B cell (primary cell): ENCODE measurements around the gene AK1. TPM values are rescaled to one million over a fixed set of nuclear protein-coding genes. Genes with fewer than 3 reads are reported as not detected.

Source experiments
- ATAC-seq: fragments of 200-7000 bp; cut with Tn5 transposase; one replicate; pipeline ENCODE4 v1.10.0; 2021; ENCODE audit warnings: low read depth, mild to moderate bottlenecking, moderate number of reproducible peaks, moderate library complexity
- CTCF ChIA-PET: fragments of 350-600 bp; sonication (Branson Sonifier 250); formaldehyde crosslinking; loops from one replicate; lab custom pipeline; 2021; ENCODE audit warnings: antibody characterized with exemption, inconsistent platforms; lab: Charles Lee
- POLR2A ChIA-PET: fragments of 350-600 bp; sonication (Branson Sonifier 250); formaldehyde crosslinking; loops from one replicate; lab custom pipeline; 2021; ENCODE audit warnings: antibody characterized with exemption; lab: Charles Lee
- DNase-seq: peaks from one replicate; pipeline ENCODE4 v3.0.0; 2013
- H2AFZ ChIP-seq: 2 replicates; pipeline ENCODE4 v1.6.1; 2012; ENCODE audit warnings: mild to moderate bottlenecking, low read depth, low read length; ENCODE audit not compliant: insufficient read depth, poor library complexity, severe bottlenecking
- H3K27ac ChIP-seq, 2 donors: 1 replicate in 1 of 2; 2 replicates in 1 of 2; pipeline ENCODE4 v1.5.1; 2012 to 2013; ENCODE audit warnings: low read length in 2 of 2, mild to moderate bottlenecking in 2 of 2, moderate library complexity in 1 of 2
- H3K27me3 ChIP-seq, 4 experiments: fragments of 200-600 bp in 1 of 4; sonication (generic) in 1 of 4; replicated peaks in 1 of 4; 1 replicate in 2 of 4; 2 replicates in 2 of 4; pipeline versions ENCODE4 v1.6.1 to v1.7.0; 2013 to 2016; ENCODE audit warnings: low read length in 3 of 4, mild to moderate bottlenecking in 2 of 4, mixed read lengths in 1 of 4, moderate library complexity in 1 of 4; ENCODE audit not compliant: insufficient read depth in 4 of 4, control insufficient read depth in 3 of 4; ENCODE audit errors: control extremely low read depth in 1 of 4
- H3K36me3 ChIP-seq, 2 experiments: replicated peaks in 1 of 2; 1 replicate in 1 of 2; 2 replicates in 1 of 2; pipeline versions ENCODE4 v1.6.1 to v1.7.1; 2013; ENCODE audit warnings: low read length in 1 of 2; ENCODE audit not compliant: insufficient read depth in 2 of 2, control insufficient read depth in 1 of 2; ENCODE audit errors: control extremely low read depth in 1 of 2, extremely low read depth in 1 of 2
- H3K4me1 ChIP-seq, 2 donors: fragments of 200-600 bp in 1 of 2; sonication (generic) in 1 of 2; 1 replicate in 1 of 2; 2 replicates in 1 of 2; pipeline versions ENCODE4 v1.5.1 to v1.6.1; 2013 to 2017; ENCODE audit warnings: low read length in 2 of 2; ENCODE audit not compliant: control insufficient read depth in 2 of 2, insufficient read depth in 2 of 2
- H3K4me2 ChIP-seq: replicated peaks from 2 replicates; pipeline ENCODE3; 2012; ENCODE audit warnings: mild to moderate bottlenecking, low read depth, low read length; ENCODE audit not compliant: poor library complexity, severe bottlenecking
- H3K4me3 ChIP-seq, 5 experiments: fragments of 200-600 bp in 1 of 5; sonication (generic) in 1 of 5; 1 replicate in 3 of 5; 2 replicates in 2 of 5; pipeline versions ENCODE4 v1.5.1 to v1.7.0; 2011 to 2016; ENCODE audit warnings: low read length in 4 of 5, mild to moderate bottlenecking in 4 of 5, low read depth in 2 of 5, control low read depth in 1 of 5, moderate library complexity in 1 of 5; ENCODE audit not compliant: insufficient read depth in 1 of 5; ENCODE audit errors: control extremely low read depth in 1 of 5, extremely low read depth in 1 of 5
- H3K79me2 ChIP-seq: fragments of 200-600 bp; sonication (generic); one replicate; pipeline ENCODE4 v1.6.0; 2016; ENCODE audit warnings: low read length; ENCODE audit not compliant: control insufficient read depth, insufficient read depth
- H3K9ac ChIP-seq: fragments of 200-600 bp; sonication (generic); 2 replicates; pipeline ENCODE4 v1.6.1; 2017; ENCODE audit warnings: mild to moderate bottlenecking, low read length, moderate library complexity
- H3K9me3 ChIP-seq, 3 donors: one replicate each; pipeline versions ENCODE4 v1.6.1 to v1.7.1; 2013; ENCODE audit warnings: low read length in 2 of 3; ENCODE audit not compliant: control insufficient read depth in 2 of 3, insufficient read depth in 1 of 3; ENCODE audit errors: control extremely low read depth in 1 of 3
- H4K20me1 ChIP-seq: 2 replicates; pipeline ENCODE4 v1.6.0; 2012; ENCODE audit warnings: mild to moderate bottlenecking, low read length; ENCODE audit not compliant: insufficient read depth, control insufficient read depth, poor library complexity, severe bottlenecking
- H3K27ac Mint-ChIP-seq: one replicate; pipeline ENCODE4 v1.8.0; 2021; ENCODE audit warnings: mixed read lengths
- H3K27me3 Mint-ChIP-seq: one replicate; pipeline ENCODE4 v1.8.0; 2021; ENCODE audit warnings: mixed read lengths
- H3K4me1 Mint-ChIP-seq: one replicate; pipeline ENCODE4 v1.8.0; 2021; ENCODE audit warnings: mixed read lengths
- H3K4me3 Mint-ChIP-seq: one replicate; pipeline ENCODE4 v1.8.0; 2021; ENCODE audit warnings: mixed read lengths
- H3K9me3 Mint-ChIP-seq: one replicate; pipeline ENCODE4 v1.8.0; 2022; ENCODE audit warnings: mixed read lengths; ENCODE audit not compliant: insufficient read depth
- CTCF ChIP-seq: fragments of 200-600 bp; IDR thresholded peaks from one replicate; pipeline ENCODE4 v1.8.0; 2022; ENCODE audit warnings: antibody characterized with exemption, mild to moderate bottlenecking
- EZH2 ChIP-seq: IDR thresholded peaks from 2 replicates; pipeline ENCODE4 v1.6.1; 2012; ENCODE audit warnings: borderline replicate concordance, low read depth, mild to moderate bottlenecking, moderate library complexity, low read length; ENCODE audit not compliant: insufficient read depth, poor library complexity, severe bottlenecking
- WGBS: methylation state at CpG from one replicate; pipeline ENCODE4 v1.1.5; 2013; ENCODE audit warnings: missing lambda C conversion rate; ENCODE audit not compliant: insufficient coverage; 5-methylcytosine and 5-hydroxymethylcytosine counted together
- intact Hi-C: fragments of 100-400 bp; cut with micrococcal nuclease; formaldehyde crosslinking; loops from one replicate; pipeline ENCODE4 v1.10.0; 2022
- polyA plus RNA-seq: library from polyadenylated mRNA; depleted of rRNA; stranded (reverse); fragments of >200 nt; gene quantifications from 2 replicates; pipeline ENCODE4 v1.2.3, GENCODE V29; 2012
- total RNA-seq, 2 donors: library from RNA; stranded (reverse); fragments of 120-200 nt in 1 of 2; gene quantifications; 1 replicate in 1 of 2; 2 replicates in 1 of 2; pipeline versions ENCODE4 v1.2.3 to v1.2.4, GENCODE V29; 2013 to 2022

AK1 gene
- total and polyA plus RNA-seq, 2 donors (not counting 1 experiment from before 2014, with no cell fraction given) = 28.0 to 31.8 TPM

DNA sequence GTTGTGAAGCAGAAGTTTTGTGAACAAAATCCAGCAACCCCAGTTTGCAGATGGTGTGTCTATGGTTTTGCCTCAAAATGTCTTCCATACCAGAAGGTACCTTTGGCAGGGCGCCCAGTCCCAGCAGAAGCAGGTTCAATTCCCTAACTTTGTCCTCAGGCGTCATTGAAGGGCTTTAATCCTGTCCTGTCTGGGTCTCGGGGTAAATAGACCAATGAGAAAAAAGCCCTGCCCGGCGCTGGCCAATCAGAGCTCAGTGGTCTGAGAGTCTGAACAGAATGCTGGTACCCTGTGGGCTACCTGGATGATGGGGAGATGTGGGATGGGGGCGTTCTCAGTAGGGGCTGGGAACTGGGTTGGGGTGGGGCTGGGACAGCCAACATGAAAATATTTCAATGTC lies 45.6 kb upstream of the AK1 start:
- Histone ChIP-seq H4K20me1 (no peaks in the 10 kb centered on the region), H3K9ac (no peak overlapping the region), H3K9me3 (no peaks in the 10 kb centered on the region), H2AFZ (no peak overlapping the region), H3K36me3 (no peaks in the 10 kb centered on the region), H3K4me1 (peaks cover 35 to 46% of the 10 kb centered on the region in 2 donors), H3K4me3 (no peak overlapping the region), H3K4me2 (no peak overlapping the region), H3K27me3 (peaks cover 0 to 31% (median 9%) of the 10 kb centered on the region in 4 experiments), H3K27ac (no peak overlapping the region), H3K79me2 (peaks cover 37% of the 10 kb centered on the region)
- WGBS = 71% methylated on average over 5 of the region's 6 CpGs
- DNase-seq (no peak), ATAC-seq (no peak)
- no peaks in the 10 kb centered on the region for H3K9me3 Mint-ChIP-seq
- ChIA-PET POLR2A (interaction anchor here (0.9 kb wide), 1 partner anchor 128 kb away, joined by 6 read pairs; no protein-coding TSS in a partner anchor), CTCF (interaction anchor here (0.8 to 17.3 kb wide), 10 partner anchors 21 to 983 kb away, joined by 3 to 237 read pairs (median 24); partner anchors contain the start of genes CDK9, FPGS and TOR2A)
- H3K27me3 Mint-ChIP-seq = peaks cover 14% of the 10 kb centered on the region
- intact Hi-C loops = loop anchor here (5.0 kb wide), 2 partner anchors 331 to 711 kb away; no protein-coding TSS in a partner anchor
- TF ChIP-seq EZH2 = no peak
- peaks cover 38% of the 10 kb centered on the region for H3K4me1 Mint-ChIP-seq
- H3K4me3 Mint-ChIP-seq = no peak overlapping the region
- no peak overlapping the region for H3K27ac Mint-ChIP-seq

GRCh38 chr9:127921557-127922120 lies 44.2 kb upstream of the AK1 start:
- Mint-ChIP-seq H3K4me1 (peaks cover 38% of the 10 kb centered on the region), H3K9me3 (no peaks in the 10 kb centered on the region), H3K27ac (peak overlapping the region; percentile 32), H3K27me3 (peaks cover 14% of the 10 kb centered on the region), H3K4me3 (peak overlapping the region; percentile 32)
- Histone ChIP-seq H3K36me3 (no peaks in the 10 kb centered on the region), H2AFZ (peak overlapping the region; percentile 53), H4K20me1 (no peaks in the 10 kb centered on the region), H3K27ac (no peak overlapping the region), H3K9me3 (no peaks in the 10 kb centered on the region), H3K79me2 (peaks cover 39% of the 10 kb centered on the region), H3K9ac (peak overlapping the region; percentile 28), H3K4me3 (peak overlapping the region in 1 of 5 experiments; percentile 12), H3K4me1 (peaks cover 30 to 44% of the 10 kb centered on the region in 2 donors), H3K27me3 (peaks cover 0 to 19% (median 4%) of the 10 kb centered on the region in 4 experiments), H3K4me2 (peak overlapping the region; percentile 72)
- ATAC-seq (peak; percentile 13), DNase-seq (peak; percentile 85)
- WGBS = 11% methylated on average over 45 of the region's 45 CpGs
- intact Hi-C loops = loop anchor here (1.0 to 5.0 kb wide), 7 partner anchors 39 to 709 kb away; partner anchors contain the start of gene TOR2A
- TF ChIP-seq CTCF (peak; percentile 97), EZH2 (no peak)
- ChIA-PET POLR2A (interaction anchor here (0.7 to 1.5 kb wide), 9 partner anchors 15 to 134 kb away, joined by 3 to 11 read pairs (median 4); partner anchors contain the start of gene DPM2), CTCF (interaction anchor here (0.5 to 17.3 kb wide), 39 partner anchors 9 to 980 kb away, joined by 3 to 237 read pairs (median 5); partner anchors contain the start of genes CDK9, FPGS, NAIF1 and PIP5KL1)
